Measurements from ENCODE around the gene UNCX.

The UNCX gene

GRCh38 chr7:1233333-1234048, 819 bp downstream of the UNCX start:
- FAIRE-seq: no peak

GRCh38 chr7:1234049-1234880, 1.6 kb downstream of the UNCX start:
- FAIRE-seq: no peak

GRCh38 chr7:1234881-1235500, 2.3 kb downstream of the UNCX start:
- FAIRE-seq: no peak

GRCh38 chr7:1235501-1236131, 2.9 kb downstream of the UNCX start:
- no peak for FAIRE-seq

- no peak for FAIRE-seq
Measured at GRCh38 chr7:1236132-1236661, 3.5 kb downstream of the UNCX start.

- no peak for FAIRE-seq
Measured at GRCh38 chr7:1236831-1237701, 4.4 kb downstream of the UNCX start.

- no peak for FAIRE-seq
Measured at GRCh38 chr7:1237704-1238255, 5.1 kb downstream of the UNCX start.

- no peak for FAIRE-seq
Measured at GRCh38 chr7:1238450-1238882, 5.8 kb downstream of the UNCX start.

GRCh38 chr7:1238931-1239802, 6.5 kb downstream of the UNCX start:
- no peak for FAIRE-seq

- FAIRE-seq: no peak
Measured at GRCh38 chr7:1239803-1240516, 7.3 kb downstream of the UNCX start.

- FAIRE-seq: no peak
Measured at GRCh38 chr7:1240517-1241257, 8.0 kb downstream of the UNCX start.

GRCh38 chr7:1241258-1241602, 8.6 kb downstream of the UNCX start:
- FAIRE-seq: no peak

GRCh38 chr7:1241603-1242255, 9.1 kb downstream of the UNCX start:
- FAIRE-seq: no peak

- no peak for FAIRE-seq
Measured at GRCh38 chr7:1242256-1242605, 9.6 kb downstream of the UNCX start.

GRCh38 chr7:1242606-1243289, 10.1 kb downstream of the UNCX start:
- FAIRE-seq: no peak

- no peak for FAIRE-seq
Measured at GRCh38 chr7:1243290-1243963, 10.8 kb downstream of the UNCX start.

- no peak for FAIRE-seq
Measured at GRCh38 chr7:1243964-1244416, 11.3 kb downstream of the UNCX start.
